ENCODE results near the gene EEF1E1. TPM values are rescaled to one million over a fixed set of nuclear protein-coding genes. Genes with fewer than 3 reads are reported as not detected.

EEF1E1 gene
- total RNA-seq, 1 donor from 2014 or later: 52.6 TPM

GRCh38 chr6:8135276-8135675, 32.9 kb upstream of the EEF1E1 start:
- Histone ChIP-seq H3K36me3 (ENCODE audit: control insufficient read depth, insufficient read depth, low read length) (no peaks in the 10 kb centered on the region), H3K27me3 (ENCODE audit: control insufficient read depth, insufficient read depth, low read length) (no peaks in the 10 kb centered on the region), H3K4me3 (ENCODE audit: low read depth, low read length) (no peak overlapping the region)
- no peak for TF ChIP-seq CTCF (IDR thresholded peaks at IDR 0.05; ENCODE audit: insufficient read depth, low read length, poor library complexity, severe bottlenecking)
- no peak for DNase-seq (ENCODE audit: low read depth)

GRCh38 chr6:8132130-8132529, 29.8 kb upstream of the EEF1E1 start:
- H3K36me3 ChIP-seq (ENCODE audit: control insufficient read depth, insufficient read depth, low read length): no peaks in the 10 kb centered on the region
- no peak overlapping the region for H3K4me3 ChIP-seq (ENCODE audit: low read depth, low read length)
- no peaks in the 10 kb centered on the region for H3K27me3 ChIP-seq (ENCODE audit: control insufficient read depth, insufficient read depth, low read length)
- DNase-seq (ENCODE audit: low read depth): no peak
- no peak for TF ChIP-seq CTCF (IDR thresholded peaks at IDR 0.05; ENCODE audit: insufficient read depth, low read length, poor library complexity, severe bottlenecking)

- no peaks in the 10 kb centered on the region for H3K36me3 ChIP-seq (ENCODE audit: control insufficient read depth, insufficient read depth, low read length)
- TF ChIP-seq CTCF (IDR thresholded peaks at IDR 0.05; ENCODE audit: insufficient read depth, low read length, poor library complexity, severe bottlenecking): peak; percentile 58
- DNase-seq (ENCODE audit: low read depth): peak; percentile 23
- no peak overlapping the region for H3K4me3 ChIP-seq (ENCODE audit: low read depth, low read length)
- no peaks in the 10 kb centered on the region for H3K27me3 ChIP-seq (ENCODE audit: control insufficient read depth, insufficient read depth, low read length)
These were observed 29.0 kb upstream of the EEF1E1 start for GRCh38 chr6:8131265-8131897.

GRCh38 chr6:8130399-8130798, 28.1 kb upstream of the EEF1E1 start:
- Histone ChIP-seq H3K4me3 (ENCODE audit: low read depth, low read length) (no peak overlapping the region), H3K36me3 (ENCODE audit: control insufficient read depth, insufficient read depth, low read length) (no peaks in the 10 kb centered on the region), H3K27me3 (ENCODE audit: control insufficient read depth, insufficient read depth, low read length) (no peaks in the 10 kb centered on the region)
- TF ChIP-seq CTCF (IDR thresholded peaks at IDR 0.05; ENCODE audit: insufficient read depth, low read length, poor library complexity, severe bottlenecking): no peak
- DNase-seq (ENCODE audit: low read depth): no peak

- no peak for DNase-seq (ENCODE audit: low read depth)
- TF ChIP-seq CTCF (IDR thresholded peaks at IDR 0.05; ENCODE audit: insufficient read depth, low read length, poor library complexity, severe bottlenecking): no peak
- Histone ChIP-seq H3K36me3 (ENCODE audit: control insufficient read depth, insufficient read depth, low read length) (no peaks in the 10 kb centered on the region), H3K4me3 (ENCODE audit: low read depth, low read length) (no peak overlapping the region), H3K27me3 (ENCODE audit: control insufficient read depth, insufficient read depth, low read length) (no peaks in the 10 kb centered on the region)
These were observed 20.9 kb upstream of the EEF1E1 start for GRCh38 chr6:8123236-8123635.

- TF ChIP-seq CTCF (IDR thresholded peaks at IDR 0.05; ENCODE audit: insufficient read depth, low read length, poor library complexity, severe bottlenecking): no peak
- no peak for DNase-seq (ENCODE audit: low read depth)
- Histone ChIP-seq H3K36me3 (ENCODE audit: control insufficient read depth, insufficient read depth, low read length) (no peaks in the 10 kb centered on the region), H3K4me3 (ENCODE audit: low read depth, low read length) (no peak overlapping the region), H3K27me3 (ENCODE audit: control insufficient read depth, insufficient read depth, low read length) (no peaks in the 10 kb centered on the region)
These were observed 12.6 kb upstream of the EEF1E1 start for GRCh38 chr6:8114956-8115355.
